Sigmoid colon (tissue), 7 donors: Measurements from ENCODE around the gene MMP28. TPM values are rescaled to one million over a fixed set of nuclear protein-coding genes. Genes with fewer than 3 reads are reported as not detected.
A peak's percentile ranks its signal among the peaks of the same experiment; 100 is the strongest.

ENCODE experiments used
- DNase-seq: peaks from one replicate; pipeline ENCODE4 v3.0.0-alpha.2; 2019
- H3K27ac ChIP-seq, 4 donors: fragments of 200-600 bp; sonication (generic); one replicate each; pipeline ENCODE4 v1.5.1; 2016 to 2019; ENCODE audit warnings: mild to moderate bottlenecking in 1 of 4
- H3K27me3 ChIP-seq, 3 donors: fragments of 200-600 bp; sonication (generic); one replicate each; pipeline ENCODE4 v1.5.1; 2019; ENCODE audit warnings: mild to moderate bottlenecking in 1 of 3
- H3K36me3 ChIP-seq, 4 donors: fragments of 200-600 bp; sonication (generic); one replicate each; pipeline ENCODE4 v1.5.1; 2016 to 2019
- H3K4me1 ChIP-seq, 4 donors: fragments of 200-600 bp; sonication (generic); one replicate each; pipeline ENCODE4 v1.5.1; 2017 to 2019
- H3K4me3 ChIP-seq, 4 donors: fragments of 200-600 bp; sonication (generic); one replicate each; pipeline ENCODE4 v1.5.1; 2017 to 2019; ENCODE audit warnings: mild to moderate bottlenecking in 2 of 4, moderate library complexity in 1 of 4
- H3K9me3 ChIP-seq, 4 donors: fragments of 200-600 bp in 3 of 4; sonication (generic) in 3 of 4; one replicate each; pipeline versions ENCODE4 v1.5.1 to v1.6.1; 2013 to 2019
- EP300 ChIP-seq, 4 donors: sonication (generic); formaldehyde crosslinking; IDR thresholded peaks; one replicate each; pipeline ENCODE4 v1.6.1; 2017; ENCODE audit warnings: antibody characterized with exemption in 4 of 4
- POLR2A ChIP-seq, 2 donors: fragments of 450-650 bp; IDR thresholded peaks; one replicate each; pipeline ENCODE4 v1.6.1; 2016; ENCODE audit warnings: antibody characterized with exemption in 2 of 2, mild to moderate bottlenecking in 2 of 2, moderate library complexity in 2 of 2
- POLR2AphosphoS5 ChIP-seq, 4 donors: sonication (generic); formaldehyde crosslinking; IDR thresholded peaks; one replicate each; pipeline ENCODE4 v1.6.1; 2017; ENCODE audit warnings: antibody characterized with exemption in 4 of 4
- WGBS, 2 donors: extraction: QIAGEN DNeasy Blood & Tissue Kit; methylation state at CpG; one replicate each; pipeline ENCODE4 v1.1.7; 2013; 5-methylcytosine and 5-hydroxymethylcytosine counted together
- intact Hi-C: fragments of 100-400 bp; cut with DNase I; formaldehyde crosslinking; loops from one replicate; pipeline ENCODE4 v1.15.1; 2023
- polyA plus RNA-seq, 3 donors: library from polyadenylated mRNA; stranded (reverse); fragments of 200-250 nt; gene quantifications; one replicate each; pipeline ENCODE4 v1.2.3, GENCODE V29; 2013
- total RNA-seq, 4 donors: library from RNA; depleted of rRNA; stranded (reverse); fragments of >200 nt; gene quantifications; one replicate each; pipeline ENCODE4 v1.1.0, GENCODE V29; 2016
- TF ChIP-seq, protein P1 (sequence below), 4 experiments: fragments of 450-650 bp in 3 of 4; fragments of 200-600 bp in 1 of 4; IDR thresholded peaks; one replicate each; pipeline ENCODE4 v1.5.1; 2016 to 2019; ENCODE audit warnings: antibody characterized with exemption in 4 of 4, mild to moderate bottlenecking in 3 of 4, moderate library complexity in 2 of 4
- donor health status: healthy with polysubstance abuse.
- donor health status: Bipolar disorder and iron deficiency.
- donor health status: healthy.

MMP28 gene, protein sequence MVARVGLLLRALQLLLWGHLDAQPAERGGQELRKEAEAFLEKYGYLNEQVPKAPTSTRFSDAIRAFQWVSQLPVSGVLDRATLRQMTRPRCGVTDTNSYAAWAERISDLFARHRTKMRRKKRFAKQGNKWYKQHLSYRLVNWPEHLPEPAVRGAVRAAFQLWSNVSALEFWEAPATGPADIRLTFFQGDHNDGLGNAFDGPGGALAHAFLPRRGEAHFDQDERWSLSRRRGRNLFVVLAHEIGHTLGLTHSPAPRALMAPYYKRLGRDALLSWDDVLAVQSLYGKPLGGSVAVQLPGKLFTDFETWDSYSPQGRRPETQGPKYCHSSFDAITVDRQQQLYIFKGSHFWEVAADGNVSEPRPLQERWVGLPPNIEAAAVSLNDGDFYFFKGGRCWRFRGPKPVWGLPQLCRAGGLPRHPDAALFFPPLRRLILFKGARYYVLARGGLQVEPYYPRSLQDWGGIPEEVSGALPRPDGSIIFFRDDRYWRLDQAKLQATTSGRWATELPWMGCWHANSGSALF
- total RNA-seq (10 to 100 TPM; 15.8 to 60.8 (median 40.5) TPM), polyA plus RNA-seq (10 to 100 TPM; 24.0 to 52.9 (median 30.3) TPM)

DNA sequence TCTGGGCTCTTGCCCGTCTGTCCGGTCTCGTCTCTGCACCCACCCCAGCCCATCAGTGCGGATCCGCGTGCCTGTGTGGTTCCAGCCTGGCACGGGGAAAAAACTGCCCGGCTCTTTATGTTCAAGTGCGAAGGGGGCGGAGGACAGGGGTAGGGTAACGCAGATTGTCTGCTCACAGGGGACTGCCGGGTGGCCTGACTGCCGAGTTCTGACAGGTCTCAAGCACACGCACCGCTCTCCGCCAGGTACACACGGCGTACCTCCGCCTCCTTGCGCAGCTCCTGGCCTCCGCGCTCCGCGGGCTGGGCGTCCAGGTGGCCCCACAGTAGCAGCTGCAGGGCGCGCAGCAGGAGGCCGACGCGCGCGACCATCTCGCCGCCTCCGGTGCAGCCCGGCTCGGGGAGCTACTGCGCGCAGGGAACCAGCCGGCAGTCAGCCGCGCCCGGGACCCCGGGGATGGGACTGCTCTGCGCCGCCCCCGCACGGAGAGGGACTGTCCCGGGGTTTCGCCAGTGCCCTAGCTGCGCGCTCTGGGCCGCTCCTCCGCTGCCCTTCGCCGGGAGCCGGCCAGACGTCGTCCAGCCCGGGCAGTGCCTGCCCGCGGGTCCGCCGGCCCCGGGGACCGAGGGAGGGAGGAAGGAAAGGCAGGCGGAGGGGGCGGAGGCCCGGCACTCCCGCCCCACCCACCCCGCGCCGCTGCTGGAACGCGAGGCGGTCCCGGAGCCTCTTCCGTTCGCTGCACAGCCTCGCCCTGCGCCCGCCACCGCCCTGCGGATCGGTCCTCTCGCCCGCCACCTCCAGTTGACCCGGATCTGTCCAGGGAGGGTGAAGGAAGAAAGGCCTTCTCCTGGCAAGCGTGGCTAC lies at the start of gene MMP28:
MMP28 (minus strand) TSS at position 635 of the 864 bp plus-strand sequence; CDS start at position 371, 264 bp downstream.
- WGBS, 2 donors = 1% methylated on average over 89 of the region's 89 CpGs
- intact Hi-C loops = no loop called here
- Histone ChIP-seq H3K9me3 (no peaks in the 10 kb centered on the region), H3K4me1 (peaks cover 0 to 65% (median 49%) of the 10 kb centered on the region in 4 donors), H3K4me3 (peak within 1 kb of the TSS; percentile 53 to 68 (median 66)), H3K36me3 (no peaks in the 10 kb centered on the region), H3K27me3 (no peaks in the 10 kb centered on the region), H3K27ac (peak within 1 kb of the TSS; percentile 68 to 88 (median 78))
- peak in 3 of 4 donors; percentile 56 to 82 (median 81) for TF ChIP-seq POLR2AphosphoS5 (IDR thresholded peaks at IDR 0.05)
- peak; percentile 18 to 35 for TF ChIP-seq POLR2A (IDR thresholded peaks at IDR 0.05)
- TF ChIP-seq, protein P1, sequence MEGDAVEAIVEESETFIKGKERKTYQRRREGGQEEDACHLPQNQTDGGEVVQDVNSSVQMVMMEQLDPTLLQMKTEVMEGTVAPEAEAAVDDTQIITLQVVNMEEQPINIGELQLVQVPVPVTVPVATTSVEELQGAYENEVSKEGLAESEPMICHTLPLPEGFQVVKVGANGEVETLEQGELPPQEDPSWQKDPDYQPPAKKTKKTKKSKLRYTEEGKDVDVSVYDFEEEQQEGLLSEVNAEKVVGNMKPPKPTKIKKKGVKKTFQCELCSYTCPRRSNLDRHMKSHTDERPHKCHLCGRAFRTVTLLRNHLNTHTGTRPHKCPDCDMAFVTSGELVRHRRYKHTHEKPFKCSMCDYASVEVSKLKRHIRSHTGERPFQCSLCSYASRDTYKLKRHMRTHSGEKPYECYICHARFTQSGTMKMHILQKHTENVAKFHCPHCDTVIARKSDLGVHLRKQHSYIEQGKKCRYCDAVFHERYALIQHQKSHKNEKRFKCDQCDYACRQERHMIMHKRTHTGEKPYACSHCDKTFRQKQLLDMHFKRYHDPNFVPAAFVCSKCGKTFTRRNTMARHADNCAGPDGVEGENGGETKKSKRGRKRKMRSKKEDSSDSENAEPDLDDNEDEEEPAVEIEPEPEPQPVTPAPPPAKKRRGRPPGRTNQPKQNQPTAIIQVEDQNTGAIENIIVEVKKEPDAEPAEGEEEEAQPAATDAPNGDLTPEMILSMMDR (IDR thresholded peaks at IDR 0.05) = no peak
- DNase-seq = no peak

DNA sequence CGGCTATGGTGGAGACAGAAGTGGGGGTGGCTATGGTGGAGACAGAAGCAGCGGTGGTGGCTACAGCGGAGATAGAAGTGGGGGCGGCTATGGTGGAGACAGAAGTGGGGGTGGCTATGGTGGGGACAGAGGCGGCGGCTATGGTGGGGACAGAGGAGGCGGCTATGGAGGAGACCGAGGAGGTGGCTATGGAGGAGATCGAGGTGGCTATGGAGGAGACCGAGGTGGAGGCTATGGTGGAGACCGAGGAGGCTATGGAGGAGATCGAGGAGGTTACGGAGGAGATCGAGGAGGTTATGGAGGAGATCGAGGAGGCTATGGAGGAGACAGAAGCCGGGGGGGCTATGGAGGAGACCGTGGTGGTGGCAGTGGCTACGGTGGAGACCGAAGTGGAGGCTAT lies 49.1 kb upstream of the MMP28 start:
- DNase-seq = no peak
- peaks cover 26 to 95% (median 56%) of the 10 kb centered on the region in 4 donors for H3K36me3 ChIP-seq
- intact Hi-C loops = no loop called here
- H3K27me3 ChIP-seq = no peaks in the 10 kb centered on the region
- H3K4me3 ChIP-seq = no peak overlapping the region
- H3K9me3 ChIP-seq = no peaks in the 10 kb centered on the region
- WGBS, 2 donors = 98 to 99% methylated on average over 19 of the region's 19 CpGs
- no peaks in the 10 kb centered on the region for H3K4me1 ChIP-seq
- H3K27ac ChIP-seq = no peak overlapping the region
- TF ChIP-seq, protein P1 (IDR thresholded peaks at IDR 0.05) = no peak
- TF ChIP-seq POLR2A (IDR thresholded peaks at IDR 0.05) (no peak), EP300 (IDR thresholded peaks at IDR 0.05) (no peak), POLR2AphosphoS5 (IDR thresholded peaks at IDR 0.05) (no peak)

DNA sequence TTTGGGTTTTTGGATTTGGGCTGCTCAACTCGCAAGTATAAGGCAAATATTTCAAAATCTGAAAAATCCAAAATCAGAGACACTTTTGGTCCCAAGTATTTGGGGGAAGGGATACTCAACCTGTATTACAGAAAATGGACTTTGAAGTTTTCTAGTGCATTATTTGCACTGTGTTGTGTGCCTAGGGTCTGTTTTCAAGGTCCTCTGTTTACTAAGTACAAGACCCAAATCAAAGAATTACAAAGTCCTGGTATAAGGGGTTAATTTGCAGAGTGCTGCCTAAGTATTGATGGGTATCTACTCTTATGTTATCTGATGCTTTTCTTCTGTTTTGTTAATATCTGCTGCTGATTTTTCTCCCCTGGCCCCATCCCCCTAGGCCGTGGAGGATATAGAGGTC lies 48.3 kb upstream of the MMP28 start:
- no peaks in the 10 kb centered on the region for H3K9me3 ChIP-seq
- DNase-seq = no peak
- no peak overlapping the region for H3K27ac ChIP-seq
- intact Hi-C loops = no loop called here
- no peaks in the 10 kb centered on the region for H3K4me1 ChIP-seq
- H3K27me3 ChIP-seq = no peaks in the 10 kb centered on the region
- H3K4me3 ChIP-seq = no peak overlapping the region
- peaks cover 26 to 100% (median 58%) of the 10 kb centered on the region in 4 donors for H3K36me3 ChIP-seq
- WGBS, 2 donors = 91 to 95% methylated on average over 2 of the region's 2 CpGs
- TF ChIP-seq POLR2A (IDR thresholded peaks at IDR 0.05) = no peak
- TF ChIP-seq, protein P1 (IDR thresholded peaks at IDR 0.05) = no peak

DNA sequence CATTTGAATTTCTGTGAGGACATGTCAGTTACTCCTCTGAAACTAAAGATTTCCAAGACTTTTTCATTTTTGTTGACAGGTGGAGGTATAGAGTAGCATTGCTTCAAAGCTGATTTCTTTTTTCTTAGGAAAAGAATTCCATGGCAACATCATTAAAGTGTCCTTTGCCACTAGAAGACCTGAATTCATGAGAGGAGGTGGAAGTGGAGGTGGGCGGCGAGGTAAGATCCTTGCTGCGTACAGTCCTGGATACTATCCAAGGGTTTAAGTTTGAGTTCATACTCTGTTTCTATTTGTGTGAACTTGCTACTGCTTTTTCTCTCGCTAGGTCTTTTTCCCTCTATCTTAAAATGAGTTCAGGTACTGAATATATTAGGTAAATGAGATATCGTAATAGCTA lies 46.8 kb upstream of the MMP28 start:
- no peak for DNase-seq
- intact Hi-C loops = no loop called here
- no peak overlapping the region for H3K4me3 ChIP-seq
- no peaks in the 10 kb centered on the region for H3K4me1 ChIP-seq
- no peak overlapping the region for H3K27ac ChIP-seq
- WGBS, 2 donors = 98 to 99% methylated on average over 5 of the region's 5 CpGs
- H3K9me3 ChIP-seq = no peaks in the 10 kb centered on the region
- peaks cover 37 to 100% (median 66%) of the 10 kb centered on the region in 4 donors for H3K36me3 ChIP-seq
- TF ChIP-seq EP300 (IDR thresholded peaks at IDR 0.05) (no peak), POLR2A (IDR thresholded peaks at IDR 0.05) (no peak), POLR2AphosphoS5 (IDR thresholded peaks at IDR 0.05) (no peak)
- TF ChIP-seq, protein P1 (IDR thresholded peaks at IDR 0.05) = no peak
- no peaks in the 10 kb centered on the region for H3K27me3 ChIP-seq
